DOHH2 (cell line): Measurements from ENCODE around the gene LMO2.

Source experiments
- EZH2phosphoT487 ChIP-seq: fragments of 200-600 bp; sonication (generic); IDR thresholded peaks from 2 replicates; pipeline ENCODE4 v1.6.1; 2017; ENCODE audit warnings: borderline replicate concordance, mild to moderate bottlenecking, antibody characterized with exemption, low read length, moderate library complexity, mixed read lengths
- TF ChIP-seq, protein P1 (sequence below): fragments of 200-600 bp; sonication (generic); IDR thresholded peaks from one replicate; pipeline ENCODE4 v1.5.1; 2014; ENCODE audit warnings: antibody characterized with exemption, mild to moderate bottlenecking, low read depth, low read length; ENCODE audit not compliant: poor library complexity, severe bottlenecking

GRCh38 chr11:33832676-33833075, 59.2 kb downstream of the LMO2 start:
- TF ChIP-seq, protein P1, sequence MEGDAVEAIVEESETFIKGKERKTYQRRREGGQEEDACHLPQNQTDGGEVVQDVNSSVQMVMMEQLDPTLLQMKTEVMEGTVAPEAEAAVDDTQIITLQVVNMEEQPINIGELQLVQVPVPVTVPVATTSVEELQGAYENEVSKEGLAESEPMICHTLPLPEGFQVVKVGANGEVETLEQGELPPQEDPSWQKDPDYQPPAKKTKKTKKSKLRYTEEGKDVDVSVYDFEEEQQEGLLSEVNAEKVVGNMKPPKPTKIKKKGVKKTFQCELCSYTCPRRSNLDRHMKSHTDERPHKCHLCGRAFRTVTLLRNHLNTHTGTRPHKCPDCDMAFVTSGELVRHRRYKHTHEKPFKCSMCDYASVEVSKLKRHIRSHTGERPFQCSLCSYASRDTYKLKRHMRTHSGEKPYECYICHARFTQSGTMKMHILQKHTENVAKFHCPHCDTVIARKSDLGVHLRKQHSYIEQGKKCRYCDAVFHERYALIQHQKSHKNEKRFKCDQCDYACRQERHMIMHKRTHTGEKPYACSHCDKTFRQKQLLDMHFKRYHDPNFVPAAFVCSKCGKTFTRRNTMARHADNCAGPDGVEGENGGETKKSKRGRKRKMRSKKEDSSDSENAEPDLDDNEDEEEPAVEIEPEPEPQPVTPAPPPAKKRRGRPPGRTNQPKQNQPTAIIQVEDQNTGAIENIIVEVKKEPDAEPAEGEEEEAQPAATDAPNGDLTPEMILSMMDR, result no peak
- TF ChIP-seq EZH2phosphoT487, result no peak
